B cell (primary cell): Measurements from ENCODE around the gene TNFRSF13B. TPM values are rescaled to one million over a fixed set of nuclear protein-coding genes. Genes with fewer than 3 reads are reported as not detected.
A peak's percentile ranks its signal among the peaks of the same experiment; 100 is the strongest.

Experiments
- ATAC-seq: fragments of 200-7000 bp; cut with Tn5 transposase; one replicate; pipeline ENCODE4 v1.10.0; 2021; ENCODE audit warnings: low read depth, mild to moderate bottlenecking, moderate number of reproducible peaks, moderate library complexity
- CTCF ChIA-PET: fragments of 350-600 bp; sonication (Branson Sonifier 250); formaldehyde crosslinking; loops from one replicate; lab custom pipeline; 2021; ENCODE audit warnings: antibody characterized with exemption, inconsistent platforms; lab: Charles Lee
- POLR2A ChIA-PET: fragments of 350-600 bp; sonication (Branson Sonifier 250); formaldehyde crosslinking; loops from one replicate; lab custom pipeline; 2021; ENCODE audit warnings: antibody characterized with exemption; lab: Charles Lee
- DNase-seq: peaks from one replicate; pipeline ENCODE4 v3.0.0; 2013
- H2AFZ ChIP-seq: 2 replicates; pipeline ENCODE4 v1.6.1; 2012; ENCODE audit warnings: mild to moderate bottlenecking, low read depth, low read length; ENCODE audit not compliant: insufficient read depth, poor library complexity, severe bottlenecking
- H3K27ac ChIP-seq, 2 donors: 1 replicate in 1 of 2; 2 replicates in 1 of 2; pipeline ENCODE4 v1.5.1; 2012 to 2013; ENCODE audit warnings: low read length in 2 of 2, mild to moderate bottlenecking in 2 of 2, moderate library complexity in 1 of 2
- H3K27me3 ChIP-seq, 4 experiments: fragments of 200-600 bp in 1 of 4; sonication (generic) in 1 of 4; replicated peaks in 1 of 4; 1 replicate in 2 of 4; 2 replicates in 2 of 4; pipeline versions ENCODE4 v1.6.1 to v1.7.0; 2013 to 2016; ENCODE audit warnings: low read length in 3 of 4, mild to moderate bottlenecking in 2 of 4, mixed read lengths in 1 of 4, moderate library complexity in 1 of 4; ENCODE audit not compliant: insufficient read depth in 4 of 4, control insufficient read depth in 3 of 4; ENCODE audit errors: control extremely low read depth in 1 of 4
- H3K36me3 ChIP-seq, 2 experiments: replicated peaks in 1 of 2; 1 replicate in 1 of 2; 2 replicates in 1 of 2; pipeline versions ENCODE4 v1.6.1 to v1.7.1; 2013; ENCODE audit warnings: low read length in 1 of 2; ENCODE audit not compliant: insufficient read depth in 2 of 2, control insufficient read depth in 1 of 2; ENCODE audit errors: control extremely low read depth in 1 of 2, extremely low read depth in 1 of 2
- H3K4me1 ChIP-seq, 2 donors: fragments of 200-600 bp in 1 of 2; sonication (generic) in 1 of 2; 1 replicate in 1 of 2; 2 replicates in 1 of 2; pipeline versions ENCODE4 v1.5.1 to v1.6.1; 2013 to 2017; ENCODE audit warnings: low read length in 2 of 2; ENCODE audit not compliant: control insufficient read depth in 2 of 2, insufficient read depth in 2 of 2
- H3K4me2 ChIP-seq: replicated peaks from 2 replicates; pipeline ENCODE3; 2012; ENCODE audit warnings: mild to moderate bottlenecking, low read depth, low read length; ENCODE audit not compliant: poor library complexity, severe bottlenecking
- H3K4me3 ChIP-seq, 5 experiments: fragments of 200-600 bp in 1 of 5; sonication (generic) in 1 of 5; 1 replicate in 3 of 5; 2 replicates in 2 of 5; pipeline versions ENCODE4 v1.5.1 to v1.7.0; 2011 to 2016; ENCODE audit warnings: low read length in 4 of 5, mild to moderate bottlenecking in 4 of 5, low read depth in 2 of 5, control low read depth in 1 of 5, moderate library complexity in 1 of 5; ENCODE audit not compliant: insufficient read depth in 1 of 5; ENCODE audit errors: control extremely low read depth in 1 of 5, extremely low read depth in 1 of 5
- H3K79me2 ChIP-seq: fragments of 200-600 bp; sonication (generic); one replicate; pipeline ENCODE4 v1.6.0; 2016; ENCODE audit warnings: low read length; ENCODE audit not compliant: control insufficient read depth, insufficient read depth
- H3K9ac ChIP-seq: fragments of 200-600 bp; sonication (generic); 2 replicates; pipeline ENCODE4 v1.6.1; 2017; ENCODE audit warnings: mild to moderate bottlenecking, low read length, moderate library complexity
- H3K9me3 ChIP-seq, 3 donors: one replicate each; pipeline versions ENCODE4 v1.6.1 to v1.7.1; 2013; ENCODE audit warnings: low read length in 2 of 3; ENCODE audit not compliant: control insufficient read depth in 2 of 3, insufficient read depth in 1 of 3; ENCODE audit errors: control extremely low read depth in 1 of 3
- H4K20me1 ChIP-seq: 2 replicates; pipeline ENCODE4 v1.6.0; 2012; ENCODE audit warnings: mild to moderate bottlenecking, low read length; ENCODE audit not compliant: insufficient read depth, control insufficient read depth, poor library complexity, severe bottlenecking
- H3K27ac Mint-ChIP-seq: one replicate; pipeline ENCODE4 v1.8.0; 2021; ENCODE audit warnings: mixed read lengths
- H3K27me3 Mint-ChIP-seq: one replicate; pipeline ENCODE4 v1.8.0; 2021; ENCODE audit warnings: mixed read lengths
- H3K4me1 Mint-ChIP-seq: one replicate; pipeline ENCODE4 v1.8.0; 2021; ENCODE audit warnings: mixed read lengths
- H3K4me3 Mint-ChIP-seq: one replicate; pipeline ENCODE4 v1.8.0; 2021; ENCODE audit warnings: mixed read lengths
- H3K9me3 Mint-ChIP-seq: one replicate; pipeline ENCODE4 v1.8.0; 2022; ENCODE audit warnings: mixed read lengths; ENCODE audit not compliant: insufficient read depth
- EZH2 ChIP-seq: IDR thresholded peaks from 2 replicates; pipeline ENCODE4 v1.6.1; 2012; ENCODE audit warnings: borderline replicate concordance, low read depth, mild to moderate bottlenecking, moderate library complexity, low read length; ENCODE audit not compliant: insufficient read depth, poor library complexity, severe bottlenecking
- WGBS: methylation state at CpG from one replicate; pipeline ENCODE4 v1.1.5; 2013; ENCODE audit warnings: missing lambda C conversion rate; ENCODE audit not compliant: insufficient coverage; 5-methylcytosine and 5-hydroxymethylcytosine counted together
- intact Hi-C: fragments of 100-400 bp; cut with micrococcal nuclease; formaldehyde crosslinking; loops from one replicate; pipeline ENCODE4 v1.10.0; 2022
- polyA plus RNA-seq: library from polyadenylated mRNA; depleted of rRNA; stranded (reverse); fragments of >200 nt; gene quantifications from 2 replicates; pipeline ENCODE4 v1.2.3, GENCODE V29; 2012
- total RNA-seq, 2 donors: library from RNA; stranded (reverse); fragments of 120-200 nt in 1 of 2; gene quantifications; 1 replicate in 1 of 2; 2 replicates in 1 of 2; pipeline versions ENCODE4 v1.2.3 to v1.2.4, GENCODE V29; 2013 to 2022
- TF ChIP-seq, protein P1 (sequence below): fragments of 200-600 bp; IDR thresholded peaks from one replicate; pipeline ENCODE4 v1.8.0; 2022; ENCODE audit warnings: antibody characterized with exemption, mild to moderate bottlenecking

The TNFRSF13B gene
- total and polyA plus RNA-seq, 2 donors (not counting 1 experiment from before 2014, with no cell fraction given) = 74.5 to 219 TPM

DNA sequence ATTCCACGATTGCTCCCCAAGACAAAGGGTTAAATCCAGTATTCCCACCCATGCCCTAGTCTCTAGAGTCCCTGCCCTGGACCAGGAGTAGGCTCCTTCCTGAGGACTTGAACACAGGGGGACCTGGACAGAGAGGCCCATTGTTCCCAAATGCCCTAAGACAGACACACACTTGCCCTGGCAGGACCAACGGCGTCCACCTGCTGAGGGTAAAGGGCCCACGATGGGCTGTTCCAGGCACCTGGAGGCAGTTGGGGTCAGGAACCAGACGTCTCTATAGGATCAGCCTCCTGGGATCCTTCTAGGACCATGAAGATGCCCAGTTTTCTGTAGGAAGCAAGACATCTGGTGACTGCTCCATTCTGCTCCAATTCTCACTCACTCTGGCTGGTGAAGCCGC is 39.3 kb downstream of the TNFRSF13B start:
- no peak for TF ChIP-seq EZH2
- TF ChIP-seq, protein P1, sequence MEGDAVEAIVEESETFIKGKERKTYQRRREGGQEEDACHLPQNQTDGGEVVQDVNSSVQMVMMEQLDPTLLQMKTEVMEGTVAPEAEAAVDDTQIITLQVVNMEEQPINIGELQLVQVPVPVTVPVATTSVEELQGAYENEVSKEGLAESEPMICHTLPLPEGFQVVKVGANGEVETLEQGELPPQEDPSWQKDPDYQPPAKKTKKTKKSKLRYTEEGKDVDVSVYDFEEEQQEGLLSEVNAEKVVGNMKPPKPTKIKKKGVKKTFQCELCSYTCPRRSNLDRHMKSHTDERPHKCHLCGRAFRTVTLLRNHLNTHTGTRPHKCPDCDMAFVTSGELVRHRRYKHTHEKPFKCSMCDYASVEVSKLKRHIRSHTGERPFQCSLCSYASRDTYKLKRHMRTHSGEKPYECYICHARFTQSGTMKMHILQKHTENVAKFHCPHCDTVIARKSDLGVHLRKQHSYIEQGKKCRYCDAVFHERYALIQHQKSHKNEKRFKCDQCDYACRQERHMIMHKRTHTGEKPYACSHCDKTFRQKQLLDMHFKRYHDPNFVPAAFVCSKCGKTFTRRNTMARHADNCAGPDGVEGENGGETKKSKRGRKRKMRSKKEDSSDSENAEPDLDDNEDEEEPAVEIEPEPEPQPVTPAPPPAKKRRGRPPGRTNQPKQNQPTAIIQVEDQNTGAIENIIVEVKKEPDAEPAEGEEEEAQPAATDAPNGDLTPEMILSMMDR = no peak
- H3K4me3 Mint-ChIP-seq = no peak overlapping the region
- H3K4me3 ChIP-seq = no peak overlapping the region
- H3K36me3 ChIP-seq = peaks cover 0 to 6% of the 10 kb centered on the region in 2 experiments
- CTCF ChIA-PET = interaction anchor here (0.6 to 1.0 kb wide), 2 partner anchors 59 to 61 kb away, joined by 3 read pairs; no protein-coding TSS in a partner anchor
- intact Hi-C loops = no loop called here
- no peak overlapping the region for H3K4me2 ChIP-seq
- H3K27me3 ChIP-seq = no peaks in the 10 kb centered on the region
- no peaks in the 10 kb centered on the region for H3K9me3 Mint-ChIP-seq
- POLR2A ChIA-PET = no interaction called here
- H4K20me1 ChIP-seq = no peaks in the 10 kb centered on the region
- H3K4me1 ChIP-seq = no peaks in the 10 kb centered on the region
- H3K4me1 Mint-ChIP-seq = peaks cover 8% of the 10 kb centered on the region
- H2AFZ ChIP-seq = no peak overlapping the region
- no peak overlapping the region for H3K9ac ChIP-seq
- no peaks in the 10 kb centered on the region for H3K9me3 ChIP-seq
- ATAC-seq (no peak), DNase-seq (no peak)
- H3K27ac ChIP-seq = no peak overlapping the region
- WGBS = 90% methylated on average over 6 of the region's 6 CpGs
- peak overlapping the region; percentile 46 for H3K27ac Mint-ChIP-seq
- no peaks in the 10 kb centered on the region for H3K79me2 ChIP-seq
- H3K27me3 Mint-ChIP-seq = no peaks in the 10 kb centered on the region

DNA sequence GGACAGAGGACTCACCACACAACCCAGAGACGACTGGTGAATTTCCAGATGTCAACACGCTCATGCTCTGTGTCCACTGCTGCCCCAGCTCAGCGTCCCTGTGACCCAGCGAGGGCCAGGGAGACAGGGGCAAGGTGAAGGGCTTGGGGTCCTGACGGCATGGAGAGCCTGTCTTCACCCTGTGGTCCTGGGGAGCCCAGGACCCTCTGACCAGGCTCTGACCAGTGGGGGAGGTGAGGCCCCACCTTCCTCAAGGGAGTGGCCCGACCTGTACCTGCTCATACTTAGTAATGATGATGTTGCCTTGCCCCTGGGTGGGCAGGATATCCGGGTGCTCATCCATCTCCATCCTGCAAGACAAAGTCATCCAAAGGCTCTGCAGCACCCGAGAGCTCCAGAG is 39.8 kb downstream of the TNFRSF13B start:
- Histone ChIP-seq H3K27ac (no peak overlapping the region), H4K20me1 (no peaks in the 10 kb centered on the region), H3K36me3 (peaks cover 0 to 3% of the 10 kb centered on the region in 2 experiments), H3K4me3 (no peak overlapping the region), H3K4me1 (no peaks in the 10 kb centered on the region), H3K79me2 (no peaks in the 10 kb centered on the region), H3K4me2 (no peak overlapping the region), H3K9ac (no peak overlapping the region), H3K27me3 (no peaks in the 10 kb centered on the region), H3K9me3 (no peaks in the 10 kb centered on the region), H2AFZ (no peak overlapping the region)
- TF ChIP-seq, protein P1 = no peak
- TF ChIP-seq EZH2 = no peak
- intact Hi-C loops = no loop called here
- 94% methylated on average over 7 of the region's 8 CpGs for WGBS
- no peak for DNase-seq
- Mint-ChIP-seq H3K27me3 (no peaks in the 10 kb centered on the region), H3K4me3 (no peak overlapping the region), H3K9me3 (no peaks in the 10 kb centered on the region), H3K4me1 (peaks cover 8% of the 10 kb centered on the region), H3K27ac (peak overlapping the region; percentile 46)
- CTCF ChIA-PET = interaction anchor here (0.6 to 1.1 kb wide), 3 partner anchors 59 to 61 kb away, joined by 3 read pairs; no protein-coding TSS in a partner anchor
- POLR2A ChIA-PET = no interaction called here
- no peak for ATAC-seq
